Spinal cord (tissue), 4 donors: ENCODE results near the gene GAS7. TPM values are rescaled to one million over a fixed set of nuclear protein-coding genes. Genes with fewer than 3 reads are reported as not detected.

Experiments used
- polyA plus RNA-seq, 2 donors: library from polyadenylated mRNA; unstranded; fragments of 120-200 nt; gene quantifications; one replicate each; pipeline ENCODE4 v1.2.1, GENCODE V29; 2013; ENCODE audit not compliant: insufficient read length in 2 of 2
- total RNA-seq, 2 donors: library from RNA; depleted of rRNA in 1 of 2; stranded (reverse); fragments of 120-200 nt in 1 of 2; fragments of >200 nt in 1 of 2; gene quantifications; one replicate each; pipeline versions ENCODE4 v1.2.3 to v1.2.4, GENCODE V29; 2013 to 2014

The GAS7 gene
- total and polyA plus RNA-seq, 4 donors = 51.8 to 93.8 (median 79.1) TPM

Other genes with a start within 250 kb of the GAS7 start
- not detected for gene MYH13, start 174.4 kb upstream of the GAS7 start, total RNA-seq
- not detected for gene MYH13, start 174.4 kb upstream of the GAS7 start, polyA plus RNA-seq
- 1 to 10 TPM in 1 of 2 donors, under 1 TPM in 1; 0.28 to 2.3 TPM for gene MYH8, start 223.3 kb upstream of the GAS7 start, total RNA-seq
- 1 to 10 TPM in 1 of 2 donors, under 1 TPM in 1; 0.19 to 2.5 TPM for gene MYH8, start 223.3 kb upstream of the GAS7 start, polyA plus RNA-seq